Adrenal gland (tissue), 5 donors: ENCODE results near the gene CCDC102A.

Source experiments
- POLR2A ChIP-seq, 2 donors: fragments of 450-650 bp; IDR thresholded peaks; one replicate each; pipeline ENCODE4 v1.6.1; 2017; ENCODE audit warnings: antibody characterized with exemption in 2 of 2, mild to moderate bottlenecking in 2 of 2, moderate library complexity in 1 of 2
- TF ChIP-seq, protein P1 (sequence below), 6 experiments: fragments of 450-650 bp in 4 of 6; fragments of 200-600 bp in 2 of 6; sonication (generic) in 1 of 6; IDR thresholded peaks; 1 replicate in 5 of 6; 2 replicates in 1 of 6; pipeline versions ENCODE4 v1.5.1 to v1.8.0; 2016 to 2021; ENCODE audit warnings: antibody characterized with exemption in 6 of 6, mild to moderate bottlenecking in 2 of 6, moderate library complexity in 1 of 6
- donor health status: DM: no; HTN: no; CAD: no.

DNA sequence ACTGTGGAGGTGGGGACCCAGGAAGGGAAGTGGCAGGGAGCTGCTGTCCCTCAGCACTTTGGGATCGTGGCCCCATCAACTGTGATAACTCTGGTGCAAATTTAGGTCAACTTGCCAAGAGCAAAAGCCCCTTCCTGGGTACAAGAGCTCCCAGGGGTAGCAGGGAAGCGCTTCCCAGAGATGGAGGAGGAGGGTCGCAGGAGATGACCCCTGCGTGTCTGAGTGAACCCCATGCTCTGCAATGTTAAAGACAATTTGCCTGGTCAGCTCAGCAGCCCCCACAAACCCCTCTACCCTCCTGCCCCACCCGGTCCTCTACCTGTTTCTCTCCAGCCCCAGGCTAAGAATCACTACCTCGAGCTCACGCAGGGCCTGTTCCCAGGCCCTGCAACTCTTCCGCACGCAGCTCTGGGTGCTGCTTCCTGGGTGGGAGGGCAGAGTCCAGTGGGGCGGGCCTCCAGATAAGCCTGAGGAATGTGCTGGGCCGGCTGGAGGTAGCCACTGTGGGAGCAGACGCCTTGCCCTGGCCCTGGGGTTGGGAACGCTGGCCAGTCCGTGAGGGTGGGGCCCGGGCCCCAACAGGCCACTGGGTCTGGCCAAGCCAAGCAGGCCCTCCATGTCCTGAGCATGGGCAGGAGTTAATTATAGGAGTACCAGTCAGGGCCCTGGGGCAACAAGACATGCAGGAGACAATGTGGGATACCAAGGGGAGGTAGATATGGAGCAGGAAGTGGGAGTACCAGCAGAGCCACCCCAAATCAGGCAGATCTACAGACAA lies 56.2 kb downstream of the CCDC102A start:
- TF ChIP-seq, protein P1, sequence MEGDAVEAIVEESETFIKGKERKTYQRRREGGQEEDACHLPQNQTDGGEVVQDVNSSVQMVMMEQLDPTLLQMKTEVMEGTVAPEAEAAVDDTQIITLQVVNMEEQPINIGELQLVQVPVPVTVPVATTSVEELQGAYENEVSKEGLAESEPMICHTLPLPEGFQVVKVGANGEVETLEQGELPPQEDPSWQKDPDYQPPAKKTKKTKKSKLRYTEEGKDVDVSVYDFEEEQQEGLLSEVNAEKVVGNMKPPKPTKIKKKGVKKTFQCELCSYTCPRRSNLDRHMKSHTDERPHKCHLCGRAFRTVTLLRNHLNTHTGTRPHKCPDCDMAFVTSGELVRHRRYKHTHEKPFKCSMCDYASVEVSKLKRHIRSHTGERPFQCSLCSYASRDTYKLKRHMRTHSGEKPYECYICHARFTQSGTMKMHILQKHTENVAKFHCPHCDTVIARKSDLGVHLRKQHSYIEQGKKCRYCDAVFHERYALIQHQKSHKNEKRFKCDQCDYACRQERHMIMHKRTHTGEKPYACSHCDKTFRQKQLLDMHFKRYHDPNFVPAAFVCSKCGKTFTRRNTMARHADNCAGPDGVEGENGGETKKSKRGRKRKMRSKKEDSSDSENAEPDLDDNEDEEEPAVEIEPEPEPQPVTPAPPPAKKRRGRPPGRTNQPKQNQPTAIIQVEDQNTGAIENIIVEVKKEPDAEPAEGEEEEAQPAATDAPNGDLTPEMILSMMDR (IDR thresholded peaks at IDR 0.05), result no peak
- TF ChIP-seq POLR2A (IDR thresholded peaks at IDR 0.05), result no peak
